Right atrium auricular region (tissue), 2 donors: ENCODE results near the gene VAMP2. TPM values are rescaled to one million over a fixed set of nuclear protein-coding genes. Genes with fewer than 3 reads are reported as not detected.

Source experiments
- DNase-seq: peaks from one replicate; pipeline ENCODE4 v3.0.0-alpha.2; 2019; ENCODE audit warnings: low spot score
- H3K27ac ChIP-seq, 2 donors: fragments of 200-600 bp; sonication (generic); 1 replicate in 1 of 2; 2 replicates in 1 of 2; pipeline ENCODE4 v1.5.1; 2016 to 2019
- H3K27me3 ChIP-seq, 2 donors: fragments of 200-600 bp; sonication (generic); one replicate each; pipeline versions ENCODE4 v1.5.1 to v1.6.0; 2017 to 2019
- H3K36me3 ChIP-seq: fragments of 200-600 bp; sonication (generic); one replicate; pipeline ENCODE4 v1.5.1; 2016
- H3K4me1 ChIP-seq, 2 donors: fragments of 200-600 bp; sonication (generic); one replicate each; pipeline versions ENCODE4 v1.5.1 to v1.6.0; 2017 to 2019
- H3K4me3 ChIP-seq, 2 donors: fragments of 200-600 bp; sonication (generic); 1 replicate in 1 of 2; 2 replicates in 1 of 2; pipeline ENCODE4 v1.5.1; 2017 to 2019; ENCODE audit warnings: mild to moderate bottlenecking in 1 of 2, moderate library complexity in 1 of 2
- H3K9me3 ChIP-seq, 2 donors: fragments of 200-600 bp; sonication (generic); one replicate each; pipeline ENCODE4 v1.5.1; 2019
- total RNA-seq, 2 donors: library from RNA; depleted of rRNA; stranded (reverse); fragments of >200 nt; gene quantifications; one replicate each; pipeline ENCODE4 v1.1.0, GENCODE V29; 2016
- TF ChIP-seq, protein P1 (sequence below), 2 donors: fragments of 200-600 bp; sonication (generic); IDR thresholded peaks; one replicate each; pipeline ENCODE4 v1.5.1; 2019; ENCODE audit warnings: antibody characterized with exemption in 2 of 2

Gene VAMP2, protein sequence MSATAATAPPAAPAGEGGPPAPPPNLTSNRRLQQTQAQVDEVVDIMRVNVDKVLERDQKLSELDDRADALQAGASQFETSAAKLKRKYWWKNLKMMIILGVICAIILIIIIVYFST
- total RNA-seq, result 10 to 100 TPM; 27.4 to 39.7 TPM

GRCh38 chr17:8162233-8162996, at the start of gene VAMP2:
Gene VAMP2 (minus strand): TSS chr17:8162948. CDS start chr17:8162879, 69 bp downstream.
- Histone ChIP-seq H3K27me3 (no peaks in the 10 kb centered on the region), H3K9me3 (no peaks in the 10 kb centered on the region), H3K4me3 (peak within 1 kb of the TSS; percentile 97), H3K36me3 (peaks cover 22% of the 10 kb centered on the region), H3K27ac (peak within 1 kb of the TSS; percentile 99), H3K4me1 (peaks cover 0 to 54% of the 10 kb centered on the region in 2 donors)
- DNase-seq, result no peak
- TF ChIP-seq, protein P1, sequence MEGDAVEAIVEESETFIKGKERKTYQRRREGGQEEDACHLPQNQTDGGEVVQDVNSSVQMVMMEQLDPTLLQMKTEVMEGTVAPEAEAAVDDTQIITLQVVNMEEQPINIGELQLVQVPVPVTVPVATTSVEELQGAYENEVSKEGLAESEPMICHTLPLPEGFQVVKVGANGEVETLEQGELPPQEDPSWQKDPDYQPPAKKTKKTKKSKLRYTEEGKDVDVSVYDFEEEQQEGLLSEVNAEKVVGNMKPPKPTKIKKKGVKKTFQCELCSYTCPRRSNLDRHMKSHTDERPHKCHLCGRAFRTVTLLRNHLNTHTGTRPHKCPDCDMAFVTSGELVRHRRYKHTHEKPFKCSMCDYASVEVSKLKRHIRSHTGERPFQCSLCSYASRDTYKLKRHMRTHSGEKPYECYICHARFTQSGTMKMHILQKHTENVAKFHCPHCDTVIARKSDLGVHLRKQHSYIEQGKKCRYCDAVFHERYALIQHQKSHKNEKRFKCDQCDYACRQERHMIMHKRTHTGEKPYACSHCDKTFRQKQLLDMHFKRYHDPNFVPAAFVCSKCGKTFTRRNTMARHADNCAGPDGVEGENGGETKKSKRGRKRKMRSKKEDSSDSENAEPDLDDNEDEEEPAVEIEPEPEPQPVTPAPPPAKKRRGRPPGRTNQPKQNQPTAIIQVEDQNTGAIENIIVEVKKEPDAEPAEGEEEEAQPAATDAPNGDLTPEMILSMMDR (IDR thresholded peaks at IDR 0.05), result peak in 1 of 2 donors; percentile 13

DNA sequence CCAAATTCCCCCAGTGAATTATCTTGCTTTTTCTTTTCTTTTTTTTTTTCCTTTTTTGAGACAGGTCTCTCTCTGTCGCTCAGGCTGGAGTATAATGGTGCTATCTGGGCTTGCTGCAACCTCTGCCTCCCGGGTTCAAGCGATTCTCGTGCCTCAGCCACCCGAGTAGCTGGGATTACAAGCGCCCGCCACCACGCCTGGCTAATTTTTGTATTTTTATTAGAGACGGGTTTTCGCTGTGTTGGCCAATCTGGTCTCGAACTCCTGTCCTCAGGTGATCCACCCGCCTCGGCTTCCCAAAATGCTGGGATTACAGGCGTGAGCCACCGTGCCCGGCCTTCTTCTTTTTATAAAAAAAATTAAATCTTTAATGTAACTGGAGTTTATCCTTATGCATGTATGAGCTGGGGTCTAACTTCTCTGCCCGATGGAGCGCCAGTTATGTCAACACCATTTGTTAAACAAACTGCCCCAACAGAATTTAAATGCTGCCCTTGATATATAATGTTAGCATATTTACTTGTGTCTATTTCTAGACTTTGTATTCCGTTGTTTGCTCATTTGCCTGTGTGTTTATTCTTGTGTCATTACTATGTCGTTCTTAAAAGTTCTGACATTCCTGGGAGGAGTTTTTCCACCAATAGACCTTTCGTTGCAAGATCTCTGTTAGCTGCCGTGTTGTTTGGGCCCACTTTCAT, 48.2 kb upstream of the VAMP2 start:
- Histone ChIP-seq H3K4me3 (peak overlapping the region; percentile 49 to 61), H3K4me1 (peaks cover 0 to 7% of the 10 kb centered on the region in 2 donors), H3K27me3 (no peaks in the 10 kb centered on the region), H3K36me3 (no peaks in the 10 kb centered on the region), H3K9me3 (no peaks in the 10 kb centered on the region), H3K27ac (peak overlapping the region; percentile 68 to 79)
- TF ChIP-seq, protein P1 (IDR thresholded peaks at IDR 0.05), result no peak
- no peak for DNase-seq

DNA sequence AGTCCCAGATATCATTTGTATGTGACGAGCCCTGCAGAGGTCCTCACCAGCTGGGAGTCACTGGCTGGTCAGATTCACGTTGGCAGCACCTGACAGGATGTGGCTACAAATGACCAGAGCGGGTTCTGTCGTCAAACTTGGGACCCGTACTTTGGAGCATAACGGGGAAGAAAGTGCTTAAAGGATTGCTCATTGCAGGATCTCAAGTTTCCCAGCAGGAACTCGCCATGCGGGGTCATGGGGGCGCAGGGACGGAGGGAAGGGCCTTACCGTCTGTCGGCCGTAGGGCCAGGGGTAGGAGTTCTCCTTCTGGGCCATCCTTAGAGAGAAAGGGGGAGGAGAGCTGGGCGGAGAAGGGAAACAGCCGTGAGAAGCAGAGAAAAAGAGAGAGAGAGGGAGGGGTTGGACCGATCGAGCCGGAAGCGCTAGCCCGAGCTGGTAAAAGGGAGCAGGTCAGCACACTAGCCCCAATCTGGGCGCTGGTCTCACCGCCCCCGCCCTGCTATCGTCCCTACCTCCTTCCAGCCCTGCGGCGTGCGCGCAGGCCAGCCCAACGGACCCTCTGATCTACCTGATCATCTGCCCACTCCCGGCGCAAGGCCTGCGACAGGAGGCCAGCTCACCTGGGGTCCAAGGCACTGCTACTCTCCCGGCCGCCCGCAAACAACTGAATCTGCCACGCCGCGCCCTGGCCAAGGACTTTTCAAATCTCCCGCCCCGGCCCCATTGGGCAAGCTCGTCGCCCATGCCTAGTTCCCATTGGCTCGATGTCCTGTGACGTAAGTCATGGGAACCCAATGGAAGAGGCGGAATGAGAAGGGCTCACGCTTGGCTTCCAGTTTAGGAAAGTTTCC, 47.4 kb upstream of the VAMP2 start, which contains the start of gene AURKB:
Gene AURKB (minus strand): TSS at position 669 of the 854 bp plus-strand sequence. CDS start 351 bp downstream, at position 318.
- DNase-seq, result peak; percentile 96
- H3K4me3 ChIP-seq, result peak within 1 kb of the TSS; percentile 49 to 61
- TF ChIP-seq, protein P1 (IDR thresholded peaks at IDR 0.05), result no peak
- H3K27me3 ChIP-seq, result no peaks in the 10 kb centered on the region
- H3K27ac ChIP-seq, result peak within 1 kb of the TSS; percentile 68 to 79
- H3K36me3 ChIP-seq, result no peaks in the 10 kb centered on the region
- no peaks in the 10 kb centered on the region for H3K9me3 ChIP-seq
- peaks cover 0 to 7% of the 10 kb centered on the region in 2 donors for H3K4me1 ChIP-seq

DNA sequence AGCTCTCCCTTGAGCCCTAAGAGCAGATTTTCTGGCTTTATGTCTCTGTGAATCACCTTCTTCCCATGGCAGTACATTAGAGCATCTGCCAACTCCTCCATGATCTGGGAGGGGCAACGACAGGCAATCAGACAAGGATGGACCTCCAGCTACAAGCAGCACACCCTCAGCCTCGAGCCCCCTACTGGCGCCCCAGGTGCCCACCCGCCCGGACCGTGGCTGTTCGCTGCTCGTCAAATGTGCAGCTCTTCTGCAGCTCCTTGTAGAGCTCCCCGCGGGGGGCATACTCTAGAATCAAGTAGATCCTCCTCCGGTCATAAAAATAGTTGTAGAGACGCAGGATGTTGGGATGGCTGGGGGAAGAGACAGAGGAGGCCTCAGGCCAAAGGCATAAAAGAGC, 43.8 kb upstream of the VAMP2 start:
- peaks cover 0 to 7% of the 10 kb centered on the region in 2 donors for H3K4me1 ChIP-seq
- no peak overlapping the region for H3K27ac ChIP-seq
- DNase-seq, result no peak
- H3K9me3 ChIP-seq, result no peaks in the 10 kb centered on the region
- H3K36me3 ChIP-seq, result no peaks in the 10 kb centered on the region
- H3K4me3 ChIP-seq, result no peak overlapping the region
- TF ChIP-seq, protein P1 (IDR thresholded peaks at IDR 0.05), result no peak
- no peaks in the 10 kb centered on the region for H3K27me3 ChIP-seq
